ENCODE measurements around the gene CASP3.
"Not testable (repeated sequence)": the region's sequence is repeated elsewhere in the genome, so short reads cannot be mapped to it uniquely, and the experiment has no call there.

CASP3 gene

DNA sequence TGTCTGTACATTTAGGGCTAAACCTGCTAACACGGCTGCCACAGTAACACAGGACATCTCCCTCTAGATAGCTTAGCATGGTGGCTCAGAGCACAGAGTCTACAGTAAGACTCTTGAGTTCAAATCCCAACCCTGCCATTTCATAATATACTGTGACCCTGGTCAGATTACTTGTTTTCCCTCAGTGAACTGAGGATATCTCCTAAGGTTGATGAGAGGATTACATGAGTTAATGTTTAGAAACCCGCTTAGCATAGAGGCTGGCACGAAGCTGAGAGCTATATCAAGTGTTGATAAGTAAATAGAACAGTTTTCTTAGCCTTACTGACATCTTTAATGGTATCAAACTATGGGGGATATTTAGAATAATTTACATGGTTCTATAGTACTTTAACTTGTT lies 37.2 kb downstream of the CASP3 start:
- TF ChIP-seq, protein P1, sequence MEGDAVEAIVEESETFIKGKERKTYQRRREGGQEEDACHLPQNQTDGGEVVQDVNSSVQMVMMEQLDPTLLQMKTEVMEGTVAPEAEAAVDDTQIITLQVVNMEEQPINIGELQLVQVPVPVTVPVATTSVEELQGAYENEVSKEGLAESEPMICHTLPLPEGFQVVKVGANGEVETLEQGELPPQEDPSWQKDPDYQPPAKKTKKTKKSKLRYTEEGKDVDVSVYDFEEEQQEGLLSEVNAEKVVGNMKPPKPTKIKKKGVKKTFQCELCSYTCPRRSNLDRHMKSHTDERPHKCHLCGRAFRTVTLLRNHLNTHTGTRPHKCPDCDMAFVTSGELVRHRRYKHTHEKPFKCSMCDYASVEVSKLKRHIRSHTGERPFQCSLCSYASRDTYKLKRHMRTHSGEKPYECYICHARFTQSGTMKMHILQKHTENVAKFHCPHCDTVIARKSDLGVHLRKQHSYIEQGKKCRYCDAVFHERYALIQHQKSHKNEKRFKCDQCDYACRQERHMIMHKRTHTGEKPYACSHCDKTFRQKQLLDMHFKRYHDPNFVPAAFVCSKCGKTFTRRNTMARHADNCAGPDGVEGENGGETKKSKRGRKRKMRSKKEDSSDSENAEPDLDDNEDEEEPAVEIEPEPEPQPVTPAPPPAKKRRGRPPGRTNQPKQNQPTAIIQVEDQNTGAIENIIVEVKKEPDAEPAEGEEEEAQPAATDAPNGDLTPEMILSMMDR (IDR thresholded peaks at IDR 0.05; ENCODE audit: insufficient read depth, low read depth, low read length, missing control alignments): no peak
- H3K4me3 ChIP-seq (ENCODE audit: low read depth, low read length): no peak overlapping the region
- no peak for DNase-seq (ENCODE audit: low read depth)

DNA sequence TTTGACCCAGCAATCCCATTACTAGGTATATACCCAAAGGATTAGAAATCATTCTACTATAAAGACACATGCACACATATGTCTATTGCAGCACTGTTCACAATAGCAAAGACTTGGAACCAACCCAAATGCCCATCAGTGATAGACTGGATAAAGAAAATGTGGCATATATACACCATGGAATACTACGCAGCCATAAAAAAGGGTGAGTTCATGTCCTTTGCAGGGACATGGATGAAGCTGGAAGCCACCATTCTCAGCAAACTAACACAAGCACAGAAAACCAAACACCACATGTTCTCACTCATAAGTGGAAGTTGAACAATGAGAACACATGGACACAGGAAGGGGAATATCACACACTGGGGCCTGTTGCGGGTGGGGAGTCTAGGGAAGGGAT lies 41.8 kb downstream of the CASP3 start:
- not testable (repeated sequence) for DNase-seq (ENCODE audit: low read depth); H3K4me3 ChIP-seq (ENCODE audit: low read depth, low read length)

DNA sequence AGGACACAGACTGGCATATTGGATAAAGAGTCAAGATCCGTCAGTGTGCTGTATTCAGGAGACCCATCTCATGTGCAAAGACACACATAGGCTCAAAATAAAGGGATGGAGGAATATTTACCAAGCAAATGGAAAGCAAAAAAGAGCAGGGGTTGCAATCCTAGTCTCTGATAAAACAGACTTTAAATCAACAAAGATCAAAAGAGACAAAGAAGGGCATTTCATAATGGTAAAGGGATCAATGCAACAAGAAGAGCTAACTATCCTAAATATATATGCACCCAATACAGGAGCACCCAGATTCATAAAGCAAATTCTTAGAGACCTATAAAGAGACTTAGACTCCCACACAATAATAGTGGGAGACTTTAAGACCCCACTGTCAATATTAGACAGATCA lies 46.4 kb downstream of the CASP3 start:
- not testable (repeated sequence) for H3K4me3 ChIP-seq (ENCODE audit: low read depth, low read length); DNase-seq (ENCODE audit: low read depth)

DNA sequence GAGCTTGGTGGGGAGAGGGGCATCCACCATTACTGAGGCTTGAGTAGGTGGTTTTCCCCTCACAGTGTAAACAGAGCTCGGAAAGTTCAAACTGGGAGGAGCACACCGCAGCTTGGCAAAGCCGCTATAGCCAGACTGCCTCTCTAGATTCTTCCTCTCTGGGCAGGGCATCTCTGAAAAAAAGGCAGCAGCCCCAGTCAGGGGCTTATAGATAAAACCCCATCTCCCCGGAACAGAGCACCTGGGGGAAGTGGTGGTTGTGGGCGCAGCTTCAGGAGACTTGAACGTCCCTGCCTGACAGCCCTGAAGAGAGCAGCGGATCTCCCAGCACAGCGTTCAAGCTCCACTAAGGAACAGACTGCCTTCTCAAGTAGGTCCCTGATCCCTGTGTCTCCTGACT lies 48.3 kb downstream of the CASP3 start:
- H3K4me3 ChIP-seq (ENCODE audit: low read depth, low read length); DNase-seq (ENCODE audit: low read depth): not testable (repeated sequence)

DNA sequence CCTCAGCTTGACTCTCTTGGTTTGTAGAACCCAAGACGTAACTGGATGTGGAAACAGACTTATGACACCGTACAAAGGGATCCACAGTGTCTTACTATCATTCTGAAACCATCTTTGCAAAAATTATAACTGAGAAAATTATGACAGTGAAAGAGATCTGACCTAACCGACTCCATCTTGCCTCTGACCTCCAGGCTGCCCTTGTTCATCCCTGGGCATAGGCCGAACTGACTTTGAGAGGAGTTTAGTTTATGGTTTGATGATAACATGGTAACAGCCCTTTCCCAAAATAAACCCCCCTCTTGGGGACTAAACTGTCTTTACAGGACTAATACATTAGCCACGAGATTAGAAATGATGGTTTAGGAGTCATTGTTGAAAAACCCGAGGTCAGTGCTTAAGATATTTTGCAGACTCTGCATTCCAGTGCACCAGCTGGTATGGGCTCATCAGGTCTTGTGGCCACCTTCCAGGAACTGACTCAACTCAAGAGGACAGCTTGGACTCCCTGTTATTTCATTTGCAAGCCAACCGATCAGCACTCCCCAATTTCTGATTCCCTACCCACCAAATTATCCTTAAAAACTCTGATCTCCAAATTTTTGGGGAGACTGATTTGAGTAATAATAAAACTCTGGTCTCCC lies 49.6 kb downstream of the CASP3 start:
- TF ChIP-seq, protein P1 (IDR thresholded peaks at IDR 0.05; ENCODE audit: insufficient read depth, low read depth, low read length, missing control alignments): no peak
- DNase-seq (ENCODE audit: low read depth): no peak
- H3K4me3 ChIP-seq (ENCODE audit: low read depth, low read length): no peak overlapping the region

DNA sequence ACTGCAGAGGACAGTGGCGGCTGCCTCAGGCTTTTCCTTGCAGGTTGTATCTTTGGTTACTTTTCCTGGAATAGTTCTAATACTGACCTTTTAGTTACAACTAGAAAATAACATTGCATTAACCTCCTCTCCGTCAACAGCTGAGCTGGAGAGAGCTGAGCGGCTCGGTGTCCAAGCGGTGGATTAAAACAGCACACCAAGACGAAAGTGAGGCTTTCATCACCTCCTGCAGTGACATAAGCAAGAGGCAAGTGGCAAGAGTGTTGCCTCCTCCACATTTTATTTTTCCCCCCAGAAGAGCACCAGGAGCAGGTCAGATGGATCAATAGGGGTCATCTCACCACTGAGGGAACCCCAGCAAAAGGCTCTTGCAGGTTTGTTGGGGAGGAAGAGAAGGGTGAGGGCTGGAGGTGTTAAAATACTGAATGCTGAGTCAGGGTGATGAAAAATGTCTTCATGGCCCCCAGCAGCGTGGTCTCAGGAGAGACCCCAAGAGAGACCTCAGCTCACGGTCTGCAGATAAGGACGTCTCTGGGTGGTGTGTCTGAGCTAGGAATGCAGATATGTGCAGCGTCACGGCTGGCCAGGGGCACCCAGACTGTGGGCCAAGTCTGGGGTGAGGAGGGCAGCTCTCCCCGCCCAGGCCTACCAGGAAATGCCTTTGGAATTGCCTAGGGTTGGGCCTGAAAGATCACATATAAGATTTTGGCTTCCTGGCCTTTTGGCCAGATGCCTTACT lies 50.3 kb downstream of the CASP3 start:
- no peak overlapping the region for H3K4me3 ChIP-seq (ENCODE audit: low read depth, low read length)
- no peak for DNase-seq (ENCODE audit: low read depth)
- TF ChIP-seq, protein P1 (IDR thresholded peaks at IDR 0.05; ENCODE audit: insufficient read depth, low read depth, low read length, missing control alignments): no peak

DNA sequence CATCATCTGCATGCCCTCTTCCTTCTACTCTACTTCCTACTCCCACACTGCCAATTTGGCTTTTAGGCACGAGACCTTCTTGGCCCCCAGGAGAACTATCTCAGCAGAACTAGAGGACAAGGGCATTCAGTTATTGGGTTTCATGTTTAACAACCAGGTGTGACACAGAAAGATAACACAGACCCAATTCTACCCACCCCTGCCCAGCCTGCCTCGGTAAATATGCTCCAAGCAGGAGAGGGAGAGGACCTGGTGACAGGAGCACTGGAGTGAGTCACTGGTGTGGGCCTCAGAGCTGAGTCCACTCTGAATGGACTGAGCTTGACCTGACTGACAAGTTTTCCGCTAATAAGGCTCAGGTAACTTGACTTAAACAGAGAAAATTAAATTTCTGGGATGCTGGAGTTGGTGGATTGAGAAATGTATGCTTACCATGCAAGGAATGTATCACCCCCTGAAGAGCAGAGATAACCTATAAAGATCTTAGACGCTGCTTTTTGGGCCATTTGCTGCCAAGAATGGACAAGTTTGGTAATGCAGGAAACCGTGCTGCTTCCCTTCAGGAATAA lies 52.5 kb downstream of the CASP3 start:
- DNase-seq (ENCODE audit: low read depth): no peak
- TF ChIP-seq, protein P1 (IDR thresholded peaks at IDR 0.05; ENCODE audit: insufficient read depth, low read depth, low read length, missing control alignments): no peak
- no peak overlapping the region for H3K4me3 ChIP-seq (ENCODE audit: low read depth, low read length)

DNA sequence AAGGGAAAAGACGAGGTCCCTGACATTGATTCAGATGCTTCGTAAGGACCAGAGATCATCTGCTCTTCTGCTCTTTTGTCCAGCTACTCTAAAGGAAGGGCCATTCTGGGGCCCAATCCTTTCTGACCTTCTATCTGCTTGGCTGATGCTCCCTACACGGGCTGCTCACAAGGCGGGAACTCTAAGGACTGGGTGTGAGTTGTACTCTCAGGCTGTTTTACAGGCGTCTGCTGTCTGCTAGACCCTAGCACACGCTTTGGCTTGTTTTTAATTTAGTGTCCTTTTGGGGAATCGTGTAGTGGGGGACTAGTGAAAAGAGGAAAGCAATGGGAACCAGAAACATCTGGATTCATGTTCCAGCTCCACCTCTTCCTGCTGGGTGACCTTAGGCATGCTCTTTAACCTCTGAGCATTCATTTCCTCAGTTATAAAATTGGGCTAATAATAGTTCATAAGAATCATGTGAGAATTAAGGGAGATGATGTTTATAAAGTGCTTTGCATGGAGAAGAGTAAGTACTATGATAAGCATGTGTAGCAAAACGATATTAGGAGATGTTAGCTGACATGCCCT lies 53.1 kb downstream of the CASP3 start:
- no peak overlapping the region for H3K4me3 ChIP-seq (ENCODE audit: low read depth, low read length)
- no peak for DNase-seq (ENCODE audit: low read depth)
- TF ChIP-seq, protein P1 (IDR thresholded peaks at IDR 0.05; ENCODE audit: insufficient read depth, low read depth, low read length, missing control alignments): no peak

All from GM12865 (cell line).